Upper lobe of left lung (tissue), 4 donors: ENCODE results near the gene STIP1.

Experiments
- EP300 ChIP-seq, 4 donors: sonication (generic); formaldehyde crosslinking; IDR thresholded peaks; one replicate each; pipeline ENCODE4 v1.5.1; 2017; ENCODE audit warnings: antibody characterized with exemption in 4 of 4, control low read depth in 2 of 4
- POLR2A ChIP-seq, 4 donors: fragments of 450-650 bp; IDR thresholded peaks; one replicate each; pipeline ENCODE4 v1.5.1; 2016 to 2017; ENCODE audit warnings: antibody characterized with exemption in 4 of 4, mild to moderate bottlenecking in 2 of 4
- TF ChIP-seq, protein P1 (sequence below), 6 experiments: fragments of 450-650 bp in 4 of 6; fragments of 200-600 bp in 2 of 6; sonication (generic) in 2 of 6; IDR thresholded peaks; one replicate each; pipeline ENCODE4 v1.5.1; 2016 to 2019; ENCODE audit warnings: antibody characterized with exemption in 6 of 6

DNA sequence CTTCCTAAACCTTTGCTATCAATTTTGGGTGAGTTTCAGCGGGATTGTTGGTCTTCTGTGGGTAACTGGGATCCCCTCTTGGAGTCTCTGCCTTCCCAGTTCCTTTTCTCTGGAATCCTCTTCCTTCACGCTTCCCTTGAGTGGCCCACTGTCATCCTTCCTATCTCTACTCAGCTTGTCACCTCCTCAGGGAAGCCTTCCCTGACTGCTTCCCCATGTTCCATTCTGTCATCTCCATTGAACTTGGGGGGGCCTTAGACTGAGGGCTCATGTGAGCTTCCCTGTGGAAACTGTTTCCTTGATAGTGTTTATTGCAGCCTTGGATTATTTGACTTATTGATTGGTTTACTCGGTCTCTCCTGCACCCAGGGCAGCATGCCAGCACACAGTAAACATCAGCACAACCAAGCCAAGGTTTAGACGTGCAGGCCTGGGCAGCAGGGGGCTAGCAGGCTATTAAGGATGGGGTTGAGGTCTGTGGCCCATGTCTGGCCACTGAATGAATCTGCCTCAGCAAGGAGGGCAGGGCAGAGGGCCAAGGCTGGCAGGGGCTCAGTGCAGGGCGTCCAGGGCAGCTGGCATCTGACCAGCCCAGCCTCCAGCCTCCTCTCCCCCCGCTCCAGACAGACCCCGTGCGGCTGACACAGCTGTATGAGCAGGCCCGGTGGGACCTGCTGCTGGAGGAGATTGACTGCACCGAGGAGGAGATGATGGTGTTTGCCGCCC is 32.8 kb downstream of the STIP1 start:
- no peak for TF ChIP-seq EP300 (IDR thresholded peaks at IDR 0.05)
- TF ChIP-seq, protein P1, sequence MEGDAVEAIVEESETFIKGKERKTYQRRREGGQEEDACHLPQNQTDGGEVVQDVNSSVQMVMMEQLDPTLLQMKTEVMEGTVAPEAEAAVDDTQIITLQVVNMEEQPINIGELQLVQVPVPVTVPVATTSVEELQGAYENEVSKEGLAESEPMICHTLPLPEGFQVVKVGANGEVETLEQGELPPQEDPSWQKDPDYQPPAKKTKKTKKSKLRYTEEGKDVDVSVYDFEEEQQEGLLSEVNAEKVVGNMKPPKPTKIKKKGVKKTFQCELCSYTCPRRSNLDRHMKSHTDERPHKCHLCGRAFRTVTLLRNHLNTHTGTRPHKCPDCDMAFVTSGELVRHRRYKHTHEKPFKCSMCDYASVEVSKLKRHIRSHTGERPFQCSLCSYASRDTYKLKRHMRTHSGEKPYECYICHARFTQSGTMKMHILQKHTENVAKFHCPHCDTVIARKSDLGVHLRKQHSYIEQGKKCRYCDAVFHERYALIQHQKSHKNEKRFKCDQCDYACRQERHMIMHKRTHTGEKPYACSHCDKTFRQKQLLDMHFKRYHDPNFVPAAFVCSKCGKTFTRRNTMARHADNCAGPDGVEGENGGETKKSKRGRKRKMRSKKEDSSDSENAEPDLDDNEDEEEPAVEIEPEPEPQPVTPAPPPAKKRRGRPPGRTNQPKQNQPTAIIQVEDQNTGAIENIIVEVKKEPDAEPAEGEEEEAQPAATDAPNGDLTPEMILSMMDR (IDR thresholded peaks at IDR 0.05), result no peak
- TF ChIP-seq POLR2A (IDR thresholded peaks at IDR 0.05), result no peak
